Muscle layer of duodenum (tissue), 2 donors: ENCODE data around the gene MXD1.

Experiments used
- H3K27ac ChIP-seq: one replicate; pipeline ENCODE4 v1.7.0; 2013; ENCODE audit warnings: mild to moderate bottlenecking, low read length
- H3K27me3 ChIP-seq: one replicate; pipeline ENCODE4 v1.7.0; 2013; ENCODE audit warnings: low read depth, mild to moderate bottlenecking, control low read depth, low read length
- H3K36me3 ChIP-seq, 2 donors: one replicate each; pipeline ENCODE4 v1.7.0; 2013; ENCODE audit warnings: low read length in 2 of 2, control low read depth in 1 of 2, mild to moderate bottlenecking in 1 of 2; ENCODE audit not compliant: insufficient read depth in 2 of 2, control insufficient read depth in 1 of 2
- H3K4me1 ChIP-seq, 2 donors: one replicate each; pipeline ENCODE4 v1.7.0; 2013; ENCODE audit warnings: low read length in 2 of 2, mild to moderate bottlenecking in 2 of 2, control low read depth in 1 of 2, moderate library complexity in 1 of 2; ENCODE audit not compliant: insufficient read depth in 2 of 2, control insufficient read depth in 1 of 2
- H3K4me3 ChIP-seq, 2 donors: one replicate each; pipeline ENCODE4 v1.7.0; 2013; ENCODE audit warnings: low read length in 2 of 2, low read depth in 1 of 2, mild to moderate bottlenecking in 1 of 2
- H3K9me3 ChIP-seq, 2 donors: one replicate each; pipeline ENCODE4 v1.7.0; 2013; ENCODE audit warnings: low read length in 2 of 2, control low read depth in 1 of 2, mild to moderate bottlenecking in 1 of 2; ENCODE audit not compliant: control insufficient read depth in 1 of 2
- donor health status: healthy.

Gene MXD1

DNA sequence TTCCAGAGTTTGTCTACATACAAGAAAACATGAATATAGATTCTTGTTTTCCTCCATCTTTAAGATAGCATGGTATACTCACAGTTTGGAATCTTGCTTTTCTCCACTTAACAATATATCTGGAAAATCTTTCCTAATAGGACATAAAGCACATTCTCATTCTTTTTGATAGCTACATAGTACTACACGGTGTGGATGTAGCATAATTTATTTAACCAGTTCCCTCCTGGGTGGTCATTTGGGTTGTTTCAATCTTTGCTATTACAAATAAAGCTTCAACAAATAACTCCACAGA lies 19.7 kb downstream of the MXD1 start:
- Histone ChIP-seq H3K9me3 (no peaks in the 10 kb centered on the region), H3K4me1 (peaks cover 6 to 12% of the 10 kb centered on the region in 2 donors), H3K36me3 (peaks cover 35 to 37% of the 10 kb centered on the region in 2 donors), H3K27ac (peak overlapping the region; percentile 50), H3K4me3 (no peak overlapping the region), H3K27me3 (no peaks in the 10 kb centered on the region)

DNA sequence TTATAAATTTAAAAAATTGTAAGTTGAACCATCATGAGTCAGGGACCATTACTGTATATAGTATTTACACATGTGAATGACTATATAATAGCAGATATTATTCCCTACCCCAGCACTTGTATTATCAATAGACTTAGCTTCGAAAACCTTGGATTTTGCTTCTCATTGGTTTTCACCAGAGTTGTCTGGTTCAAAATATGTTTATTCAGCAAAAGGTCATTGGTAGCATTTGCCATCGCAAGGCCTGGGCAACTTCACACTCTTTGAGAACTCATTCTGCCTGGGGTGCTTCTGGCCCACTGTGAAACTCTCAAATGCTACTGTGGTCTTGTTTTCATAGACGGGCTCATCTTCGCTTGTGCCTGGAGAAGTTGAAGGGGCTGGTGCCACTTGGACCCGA lies 20.1 kb downstream of the MXD1 start:
- Histone ChIP-seq H3K27ac (peak overlapping the region; percentile 50), H3K4me3 (no peak overlapping the region), H3K27me3 (no peaks in the 10 kb centered on the region), H3K4me1 (peaks cover 6 to 12% of the 10 kb centered on the region in 2 donors), H3K36me3 (peaks cover 36 to 40% of the 10 kb centered on the region in 2 donors), H3K9me3 (no peaks in the 10 kb centered on the region)

DNA sequence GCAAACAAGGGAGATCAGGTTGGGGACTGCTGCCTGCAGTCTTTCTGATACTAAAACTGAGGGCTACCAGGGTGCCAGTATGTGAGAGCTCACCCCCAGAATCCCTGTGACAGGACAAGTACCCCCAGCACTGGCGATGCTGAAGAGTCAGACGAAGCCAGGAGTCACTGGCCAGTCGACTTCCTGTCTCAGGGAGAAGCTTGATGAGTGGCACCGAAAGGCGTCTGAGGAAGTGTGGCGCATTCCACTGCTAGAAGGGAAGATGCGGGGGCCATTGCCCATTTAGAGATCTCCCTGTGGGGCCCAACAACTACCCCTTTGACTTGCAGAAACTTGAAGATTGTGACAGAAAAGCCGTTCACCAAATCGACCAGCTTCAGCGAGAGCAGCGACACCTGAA lies 22.0 kb downstream of the MXD1 start:
- Histone ChIP-seq H3K36me3 (peaks cover 43 to 56% of the 10 kb centered on the region in 2 donors), H3K27me3 (no peaks in the 10 kb centered on the region)

DNA sequence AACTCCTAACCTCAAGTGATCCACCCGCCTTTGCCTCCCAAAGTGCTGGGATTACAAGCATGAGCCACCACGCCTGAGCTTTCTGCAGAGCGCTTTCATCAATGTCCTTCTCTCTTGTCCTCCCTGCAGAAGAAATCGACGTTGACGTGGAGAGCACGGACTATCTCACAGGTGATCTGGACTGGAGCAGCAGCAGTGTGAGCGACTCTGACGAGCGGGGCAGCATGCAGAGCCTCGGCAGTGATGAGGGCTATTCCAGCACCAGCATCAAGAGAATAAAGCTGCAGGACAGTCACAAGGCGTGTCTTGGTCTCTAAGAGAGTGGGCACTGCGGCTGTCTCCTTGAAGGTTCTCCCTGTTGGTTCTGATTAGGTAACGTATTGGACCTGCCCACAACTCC lies 23.1 kb downstream of the MXD1 start:
- H3K4me3 ChIP-seq: no peak overlapping the region
- H3K36me3 ChIP-seq: peaks cover 47 to 63% of the 10 kb centered on the region in 2 donors
- H3K9me3 ChIP-seq: no peaks in the 10 kb centered on the region
- no peaks in the 10 kb centered on the region for H3K27me3 ChIP-seq
- H3K4me1 ChIP-seq: peaks cover 0 to 12% of the 10 kb centered on the region in 2 donors
- no peak overlapping the region for H3K27ac ChIP-seq

More for the DNA sequence above, 22.0 kb downstream of the MXD1 start:
- no peaks in the 10 kb centered on the region for H3K9me3 ChIP-seq
- no peak overlapping the region for H3K4me3 ChIP-seq
- H3K4me1 ChIP-seq: peaks cover 6 to 12% of the 10 kb centered on the region in 2 donors
- H3K27ac ChIP-seq: no peak overlapping the region

DNA sequence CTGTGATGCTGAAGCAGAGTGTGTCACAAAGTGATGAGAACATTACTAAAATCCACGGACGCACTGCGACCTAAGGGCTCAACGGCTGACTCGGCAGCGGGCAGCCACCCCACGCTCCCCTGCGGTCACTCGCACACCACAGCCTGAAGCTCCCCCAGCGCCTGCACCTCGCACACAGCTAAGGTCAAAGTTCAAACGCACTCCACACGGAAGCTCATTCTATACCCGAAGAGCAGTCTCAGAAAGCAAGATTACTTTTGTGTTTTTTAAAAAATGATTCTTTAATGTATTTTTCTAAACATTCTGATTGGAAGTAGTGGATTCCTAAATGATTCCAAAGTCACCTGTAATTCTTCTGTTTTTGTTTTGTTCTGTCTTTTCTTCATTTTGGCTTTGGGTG lies 24.8 kb downstream of the MXD1 start:
- Histone ChIP-seq H3K4me1 (no peaks in the 10 kb centered on the region), H3K27me3 (no peaks in the 10 kb centered on the region), H3K4me3 (no peak overlapping the region), H3K36me3 (peaks cover 53 to 68% of the 10 kb centered on the region in 2 donors), H3K27ac (no peak overlapping the region), H3K9me3 (no peaks in the 10 kb centered on the region)

DNA sequence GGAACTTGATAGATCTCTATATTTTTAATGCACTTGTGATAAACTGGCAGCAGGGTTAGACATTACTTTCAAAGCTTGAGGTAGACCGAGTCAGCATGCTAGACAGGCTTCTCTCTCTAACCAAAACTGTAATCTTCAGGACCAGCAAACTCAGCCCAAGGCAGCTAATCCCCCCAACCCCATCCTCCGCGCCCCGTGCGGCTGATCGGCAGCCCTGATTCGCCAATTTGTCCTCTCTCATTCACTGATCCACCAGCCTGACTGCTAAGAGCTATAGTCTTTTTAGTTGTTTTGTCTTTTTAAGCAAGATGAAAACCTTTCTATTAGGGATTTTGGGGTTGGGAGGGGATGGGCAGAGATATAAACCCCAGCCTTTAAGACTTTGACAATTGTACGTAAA lies 25.8 kb downstream of the MXD1 start:
- H3K9me3 ChIP-seq: no peaks in the 10 kb centered on the region
- no peak overlapping the region for H3K27ac ChIP-seq
- peaks cover 44 to 63% of the 10 kb centered on the region in 2 donors for H3K36me3 ChIP-seq
- no peaks in the 10 kb centered on the region for H3K4me1 ChIP-seq
- H3K4me3 ChIP-seq: no peak overlapping the region
- H3K27me3 ChIP-seq: no peaks in the 10 kb centered on the region

DNA sequence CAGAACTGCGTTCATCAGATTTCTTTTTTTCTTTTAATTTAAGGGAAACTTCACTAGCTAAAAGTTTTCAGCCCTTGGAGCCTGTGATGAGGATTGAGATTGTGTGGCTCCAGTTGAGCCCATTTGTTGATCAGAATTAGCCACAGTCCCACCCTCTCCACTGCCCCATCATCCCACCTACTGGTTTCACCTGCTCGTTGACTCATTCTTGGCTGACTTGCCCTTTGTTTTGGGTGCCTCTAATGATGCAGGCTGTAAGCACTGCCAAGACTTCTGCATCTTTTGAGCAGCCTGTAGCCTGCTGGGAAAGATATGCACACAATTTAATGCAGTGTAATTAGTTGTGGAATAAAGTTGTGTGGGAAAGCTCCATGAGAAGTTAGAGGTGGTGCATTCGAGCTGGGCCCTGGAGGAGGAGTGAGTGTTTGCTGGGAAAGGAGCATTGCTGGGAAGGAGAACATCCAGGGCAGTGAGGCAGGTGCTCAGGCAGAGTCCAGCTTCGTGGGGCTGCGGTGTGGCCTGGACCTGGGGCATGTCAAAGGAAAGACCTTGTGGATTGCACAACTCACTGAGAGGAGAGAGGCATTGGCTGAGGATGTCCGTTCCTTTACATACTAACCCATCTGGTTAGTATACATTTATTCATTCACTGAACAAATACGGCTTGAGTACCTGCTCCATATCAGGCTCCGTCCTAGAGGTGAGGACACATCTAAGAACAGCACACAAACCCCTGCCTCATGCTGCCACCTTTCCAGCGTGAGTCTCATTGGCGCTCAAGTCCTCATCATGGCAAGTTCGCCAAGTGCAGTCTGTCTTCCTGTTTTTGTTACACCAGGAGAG lies 28.3 kb downstream of the MXD1 start:
- H3K4me1 ChIP-seq: no peaks in the 10 kb centered on the region
- H3K4me3 ChIP-seq: no peak overlapping the region
- no peaks in the 10 kb centered on the region for H3K9me3 ChIP-seq
- H3K27me3 ChIP-seq: no peaks in the 10 kb centered on the region
- peaks cover 28 to 42% of the 10 kb centered on the region in 2 donors for H3K36me3 ChIP-seq
- no peak overlapping the region for H3K27ac ChIP-seq

DNA sequence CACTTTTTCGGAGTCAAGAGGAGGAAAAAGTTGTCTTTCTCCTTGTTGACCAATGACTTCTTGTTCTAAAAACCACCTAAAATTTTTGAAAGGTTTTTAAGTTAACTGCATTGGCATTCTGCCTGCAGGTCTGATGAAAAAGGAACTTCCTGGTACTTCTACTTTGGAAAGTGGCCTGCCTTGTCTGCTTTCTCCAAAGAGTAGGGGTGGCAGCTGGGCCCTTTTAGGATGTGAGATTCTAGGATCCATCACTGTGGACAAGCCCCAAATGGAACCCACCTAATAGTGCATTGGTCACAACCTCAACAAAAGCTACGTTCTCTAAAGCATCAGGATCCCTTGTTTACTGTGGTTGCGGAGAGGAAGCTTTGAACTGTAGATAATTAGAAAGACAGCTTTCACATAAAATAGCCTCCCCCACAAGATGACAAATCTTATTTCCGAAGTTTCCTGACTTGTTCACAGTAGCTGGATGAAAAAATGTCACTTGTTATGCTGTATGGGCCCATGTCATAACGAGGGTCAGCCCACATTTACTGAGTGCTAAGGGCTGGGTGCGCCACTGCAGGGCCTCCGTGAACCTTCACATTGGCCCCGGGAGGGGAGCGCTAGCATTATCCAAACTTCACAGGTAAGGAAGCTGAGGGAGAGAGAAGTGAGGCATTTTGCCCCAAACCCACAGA lies 29.1 kb downstream of the MXD1 start:
- H3K4me1 ChIP-seq: no peaks in the 10 kb centered on the region
- H3K27ac ChIP-seq: no peak overlapping the region
- H3K9me3 ChIP-seq: no peaks in the 10 kb centered on the region
- no peak overlapping the region for H3K4me3 ChIP-seq
- H3K27me3 ChIP-seq: peaks cover 1% of the 10 kb centered on the region
- peaks cover 23 to 34% of the 10 kb centered on the region in 2 donors for H3K36me3 ChIP-seq

DNA sequence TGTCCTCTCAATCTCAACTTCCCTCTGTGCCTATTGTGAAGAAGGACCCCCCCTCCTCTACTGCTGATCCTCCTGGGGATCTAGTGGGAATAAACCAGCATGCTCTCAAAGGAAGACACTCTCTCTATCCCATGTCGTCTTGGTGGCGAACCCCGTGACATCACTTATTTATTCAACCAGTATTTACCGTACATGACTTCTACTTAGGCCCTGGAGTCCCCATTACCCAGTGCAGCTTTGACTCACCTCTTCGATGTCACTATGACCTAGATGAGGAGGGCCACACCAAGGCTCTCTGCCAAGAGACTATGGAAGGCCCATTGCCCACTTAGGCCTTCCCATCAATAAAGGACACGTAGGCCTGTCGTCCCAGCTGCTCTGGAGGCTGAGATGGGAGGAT lies 29.8 kb downstream of the MXD1 start:
- peaks cover 4% of the 10 kb centered on the region for H3K27me3 ChIP-seq
- peaks cover 20 to 29% of the 10 kb centered on the region in 2 donors for H3K36me3 ChIP-seq
- no peak overlapping the region for H3K4me3 ChIP-seq
- no peaks in the 10 kb centered on the region for H3K4me1 ChIP-seq
- H3K27ac ChIP-seq: no peak overlapping the region
- H3K9me3 ChIP-seq: no peaks in the 10 kb centered on the region

DNA sequence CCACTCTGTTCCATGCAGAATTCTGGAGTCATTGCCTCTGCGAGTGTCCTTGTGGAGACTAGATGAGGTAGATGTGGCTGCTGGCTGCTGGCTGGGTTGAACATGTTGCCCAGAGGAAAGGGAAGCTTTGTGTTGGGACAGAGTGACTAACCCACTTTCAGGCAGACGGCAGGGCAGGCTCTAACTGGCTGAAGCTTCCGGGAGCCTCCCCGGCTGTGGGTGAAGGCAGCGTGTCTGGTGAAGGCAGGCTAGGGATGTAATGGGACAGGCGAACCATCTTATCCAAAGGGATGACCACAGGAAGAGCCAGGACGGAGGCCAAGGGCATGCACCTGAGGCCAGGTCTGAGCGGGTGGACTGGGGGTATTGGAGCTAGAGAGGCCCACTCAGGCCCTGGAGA lies 30.5 kb downstream of the MXD1 start:
- Histone ChIP-seq H3K4me1 (no peaks in the 10 kb centered on the region), H3K9me3 (no peaks in the 10 kb centered on the region), H3K36me3 (peaks cover 16 to 24% of the 10 kb centered on the region in 2 donors), H3K27me3 (peaks cover 4% of the 10 kb centered on the region), H3K4me3 (no peak overlapping the region), H3K27ac (no peak overlapping the region)

DNA sequence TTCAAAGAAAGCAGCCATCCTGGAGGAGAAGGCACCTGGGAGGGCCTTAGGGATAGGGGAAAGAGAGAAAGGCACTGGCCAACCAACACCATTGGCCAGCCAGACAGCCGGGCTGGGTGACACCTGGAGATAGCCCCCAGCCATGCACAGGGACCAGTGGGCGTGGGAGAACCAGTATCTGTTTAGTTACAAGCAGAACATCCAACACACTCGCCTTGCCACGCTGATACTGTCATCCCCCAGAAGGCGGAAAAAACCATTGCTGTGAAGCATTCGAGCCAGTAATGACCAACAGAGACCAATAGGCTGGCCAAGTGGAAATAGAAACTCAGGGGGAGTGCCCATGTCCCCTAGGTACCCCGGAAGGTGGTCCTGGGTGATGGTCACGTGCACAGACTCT lies 31.0 kb downstream of the MXD1 start:
- Histone ChIP-seq H3K27ac (no peak overlapping the region), H3K4me1 (no peaks in the 10 kb centered on the region)

More for the DNA sequence above, 31.0 kb downstream of the MXD1 start:
- Histone ChIP-seq H3K36me3 (peaks cover 15 to 19% of the 10 kb centered on the region in 2 donors), H3K4me3 (no peak overlapping the region), H3K9me3 (no peaks in the 10 kb centered on the region), H3K27me3 (peaks cover 4% of the 10 kb centered on the region)
